WTC11 (cell line): ENCODE data around the gene DACH2.

Source experiments
- ATF3 ChIP-seq: sonication (generic); formaldehyde crosslinking; conservative IDR thresholded peaks from 2 replicates; pipeline ENCODE4 v1.8.1; 2022; ENCODE audit warnings: mild to moderate bottlenecking, missing genetic modification reagents
- CTCF ChIP-seq: fragments of 200-600 bp; IDR thresholded peaks from 2 replicates; pipeline ENCODE4 v1.8.0; 2022; ENCODE audit warnings: antibody characterized with exemption
- ESRRA ChIP-seq: sonication (generic); formaldehyde crosslinking; IDR thresholded peaks from 2 replicates; pipeline ENCODE4 v1.8.1; 2022; ENCODE audit warnings: mild to moderate bottlenecking, missing genetic modification reagents, borderline replicate concordance
- NFYB ChIP-seq: sonication (generic); formaldehyde crosslinking; conservative IDR thresholded peaks from 2 replicates; pipeline ENCODE4 v1.8.0; 2022; ENCODE audit warnings: low read depth, missing genetic modification reagents

- TF ChIP-seq CTCF (no peak), ESRRA (no peak), NFYB (CRISPR knock-in tag) (no peak), ATF3 (no peak)
These were observed 46.5 kb downstream of the DACH2 start for GRCh38 chrX:86194758-86195157.
